ENCODE data around the gene SLC12A3.

GRCh38 chr16:56918467-56919012 lies 53.5 kb downstream of the SLC12A3 start:
- TF ChIP-seq YY1 (IDR thresholded peaks at IDR 0.05; ENCODE audit: insufficient read depth, insufficient read length), result no peak
- no peak for TF ChIP-seq SUZ12 (IDR thresholded peaks at IDR 0.05; ENCODE audit: extremely low read depth, insufficient read depth, insufficient read length)
